WTC11 (cell line): ENCODE results near the gene CA10. TPM values are rescaled to one million over a fixed set of nuclear protein-coding genes. Genes with fewer than 3 reads are reported as not detected.

Source experiments
- ATAC-seq: fragments of 200-7000 bp; cut with Tn5 transposase; 2 replicates; pipeline ENCODE4 v1.10.0; 2021; ENCODE audit warnings: mild to moderate bottlenecking, moderate library complexity
- CTCF ChIA-PET: fragments of 300-600 bp; sonication (Branson Sonifier 250); formaldehyde crosslinking; loops from one replicate; lab custom pipeline; 2021; ENCODE audit warnings: antibody characterized with exemption; lab: Charles Lee
- POLR2A ChIA-PET: fragments of 350-600 bp; sonication (Branson Sonifier 250); formaldehyde crosslinking; loops from one replicate; lab custom pipeline; 2021; ENCODE audit warnings: antibody characterized with exemption; lab: Charles Lee
- DNase-seq: peaks from one replicate; pipeline ENCODE4 v3.0.0; 2021; ENCODE audit warnings: low spot score
- H3K27ac Mint-ChIP-seq: 2 replicates; pipeline ENCODE4 v1.8.0; 2021; ENCODE audit warnings: mixed read lengths
- H3K27me3 Mint-ChIP-seq: 2 replicates; pipeline ENCODE4 v1.8.0; 2021; ENCODE audit warnings: low read depth, mild to moderate bottlenecking, moderate library complexity, mixed read lengths
- H3K36me3 Mint-ChIP-seq: 2 replicates; pipeline ENCODE4 v1.8.0; 2021; ENCODE audit warnings: mixed read lengths
- H3K4me1 Mint-ChIP-seq: 2 replicates; pipeline ENCODE4 v1.8.0; 2022; ENCODE audit warnings: mixed read lengths
- H3K4me3 Mint-ChIP-seq: 2 replicates; pipeline ENCODE4 v1.8.0; 2021; ENCODE audit warnings: mild to moderate bottlenecking, moderate library complexity, mixed read lengths
- H3K9me3 Mint-ChIP-seq: 2 replicates; pipeline ENCODE4 v1.8.0; 2021; ENCODE audit warnings: mixed read lengths
- ATF1 ChIP-seq: sonication (generic); formaldehyde crosslinking; IDR thresholded peaks from 2 replicates; pipeline ENCODE4 v1.8.1; 2023; ENCODE audit warnings: mild to moderate bottlenecking, moderate library complexity, missing genetic modification reagents
- GABPB1 ChIP-seq: sonication (generic); formaldehyde crosslinking; IDR thresholded peaks from 2 replicates; pipeline ENCODE4 v1.8.1; 2023; ENCODE audit warnings: mild to moderate bottlenecking, missing genetic modification reagents
- GTF2I ChIP-seq: fragments of 250-450 bp; sonication (Bioruptor Pico); conservative IDR thresholded peaks from 2 replicates; pipeline ENCODE4 v1.4.0; 2021; ENCODE audit warnings: mild to moderate bottlenecking
- KAT7 ChIP-seq: sonication (generic); formaldehyde crosslinking; IDR thresholded peaks from 2 replicates; pipeline ENCODE4 v1.8.1; 2023; ENCODE audit warnings: missing genetic modification reagents, mild to moderate bottlenecking, borderline replicate concordance
- TCF7 ChIP-seq: sonication (generic); formaldehyde crosslinking; IDR thresholded peaks from 2 replicates; pipeline ENCODE4 v1.8.0; 2022; ENCODE audit warnings: mild to moderate bottlenecking, low read depth, missing genetic modification reagents, moderate library complexity
- TEAD1 ChIP-seq: sonication (generic); formaldehyde crosslinking; IDR thresholded peaks from 2 replicates; pipeline ENCODE4 v1.8.0; 2022; ENCODE audit warnings: mild to moderate bottlenecking, missing genetic modification reagents
- TEAD4 ChIP-seq: sonication (generic); formaldehyde crosslinking; IDR thresholded peaks from 2 replicates; pipeline ENCODE4 v1.8.0; 2022; ENCODE audit warnings: mild to moderate bottlenecking, missing genetic modification reagents
- total RNA-seq: library from RNA; stranded (reverse); gene quantifications from 3 replicates; pipeline ENCODE4 v1.2.3, GENCODE V29; 2021
- TF ChIP-seq, protein P1 (sequence below): sonication (generic); formaldehyde crosslinking; IDR thresholded peaks from 2 replicates; pipeline ENCODE4 v1.8.1; 2022; ENCODE audit warnings: missing genetic modification reagents, borderline replicate concordance
- TF ChIP-seq, protein P2 (sequence below): sonication (generic); formaldehyde crosslinking; IDR thresholded peaks from 2 replicates; pipeline ENCODE4 v1.8.0; 2022; ENCODE audit warnings: missing genetic modification reagents
- TF ChIP-seq, protein P3 (sequence below): fragments of 250-450 bp; sonication (Bioruptor Pico); conservative IDR thresholded peaks from 2 replicates; pipeline ENCODE4 v1.9.0; 2021; ENCODE audit warnings: mild to moderate bottlenecking
- TF ChIP-seq, protein P4 (sequence below): sonication (generic); formaldehyde crosslinking; IDR thresholded peaks from 2 replicates; pipeline ENCODE4 v1.8.0; 2023; ENCODE audit warnings: mild to moderate bottlenecking, missing genetic modification reagents
- TF ChIP-seq, protein P5 (sequence below): fragments of 250-450 bp; sonication (Bioruptor Pico); IDR thresholded peaks from 2 replicates; pipeline ENCODE4 v1.9.0; 2021; ENCODE audit warnings: mild to moderate bottlenecking, borderline replicate concordance
- TF ChIP-seq, protein P6 (sequence below): fragments of 250-450 bp; sonication (Bioruptor Pico); IDR thresholded peaks from 2 replicates; pipeline ENCODE4 v1.8.0; 2021; ENCODE audit warnings: mild to moderate bottlenecking
- TF ChIP-seq, protein P7 (sequence below): sonication (generic); formaldehyde crosslinking; IDR thresholded peaks from 2 replicates; pipeline ENCODE4 v1.8.0; 2022; ENCODE audit warnings: mild to moderate bottlenecking, missing genetic modification reagents
- TF ChIP-seq, protein P8 (sequence below): sonication (generic); formaldehyde crosslinking; IDR thresholded peaks from 2 replicates; pipeline ENCODE4 v1.8.0; 2023; ENCODE audit warnings: missing genetic modification reagents
- TF ChIP-seq, protein P9 (sequence below): sonication (generic); formaldehyde crosslinking; IDR thresholded peaks from 2 replicates; pipeline ENCODE4 v1.8.1; 2023; ENCODE audit warnings: mild to moderate bottlenecking, missing genetic modification reagents, moderate library complexity
- TF ChIP-seq, protein P10 (sequence below): fragments of 250-450 bp; sonication (Bioruptor Pico); IDR thresholded peaks from 2 replicates; pipeline ENCODE4 v1.9.0; 2021; ENCODE audit warnings: mild to moderate bottlenecking

The CA10 gene
- total RNA-seq, 1 experiment from 2014 or later: 0.90 TPM

DNA sequence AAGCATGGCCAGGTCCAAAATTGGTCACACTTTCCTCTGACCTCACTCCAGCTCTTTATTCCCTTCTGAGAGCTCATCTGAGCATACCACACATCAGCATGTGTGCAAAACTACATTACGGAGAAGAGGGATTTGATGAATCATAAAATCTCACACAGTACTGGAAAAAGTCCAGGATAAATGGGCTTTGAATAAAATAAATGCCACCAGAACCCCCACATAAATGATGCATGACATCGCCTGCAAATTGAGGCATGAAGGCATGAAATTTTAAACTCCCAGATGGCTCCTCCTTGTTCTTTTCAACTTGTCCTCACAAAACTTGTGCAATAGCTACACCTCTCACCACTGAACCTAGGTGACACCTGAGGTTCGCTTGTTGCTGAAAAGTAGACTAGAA, 439.5 kb downstream of the CA10 start:
- ATAC-seq (no peak), DNase-seq (no peak)
- ChIA-PET POLR2A (no interaction called here), CTCF (interaction anchor here (1.1 kb wide), 1 partner anchor 15 kb away, joined by 5 read pairs; no protein-coding TSS in a partner anchor)
- Mint-ChIP-seq H3K4me3 (no peak overlapping the region), H3K27ac (no peak overlapping the region), H3K27me3 (peaks cover 2% of the 10 kb centered on the region; the same call in 1 of the 2 replicates), H3K9me3 (peaks cover 46% of the 10 kb centered on the region), H3K36me3 (peaks cover 3% of the 10 kb centered on the region; the same call in 1 of the 2 replicates), H3K4me1 (no peaks in the 10 kb centered on the region)
- TF ChIP-seq, protein P1, sequence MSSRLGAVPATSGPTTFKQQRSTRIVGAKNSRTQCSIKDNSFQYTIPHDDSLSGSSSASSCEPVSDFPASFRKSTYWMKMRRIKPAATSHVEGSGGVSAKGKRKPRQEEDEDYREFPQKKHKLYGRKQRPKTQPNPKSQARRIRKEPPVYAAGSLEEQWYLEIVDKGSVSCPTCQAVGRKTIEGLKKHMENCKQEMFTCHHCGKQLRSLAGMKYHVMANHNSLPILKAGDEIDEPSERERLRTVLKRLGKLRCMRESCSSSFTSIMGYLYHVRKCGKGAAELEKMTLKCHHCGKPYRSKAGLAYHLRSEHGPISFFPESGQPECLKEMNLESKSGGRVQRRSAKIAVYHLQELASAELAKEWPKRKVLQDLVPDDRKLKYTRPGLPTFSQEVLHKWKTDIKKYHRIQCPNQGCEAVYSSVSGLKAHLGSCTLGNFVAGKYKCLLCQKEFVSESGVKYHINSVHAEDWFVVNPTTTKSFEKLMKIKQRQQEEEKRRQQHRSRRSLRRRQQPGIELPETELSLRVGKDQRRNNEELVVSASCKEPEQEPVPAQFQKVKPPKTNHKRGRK (CRISPR knock-in tag): no peak
- TF ChIP-seq TCF7 (no peak), GTF2I (no peak), TEAD4 (no peak), GABPB1 (CRISPR knock-in tag) (no peak), TEAD1 (CRISPR knock-in tag) (no peak), KAT7 (CRISPR knock-in tag) (no peak), ATF1 (CRISPR knock-in tag) (no peak)
- TF ChIP-seq, protein P2, sequence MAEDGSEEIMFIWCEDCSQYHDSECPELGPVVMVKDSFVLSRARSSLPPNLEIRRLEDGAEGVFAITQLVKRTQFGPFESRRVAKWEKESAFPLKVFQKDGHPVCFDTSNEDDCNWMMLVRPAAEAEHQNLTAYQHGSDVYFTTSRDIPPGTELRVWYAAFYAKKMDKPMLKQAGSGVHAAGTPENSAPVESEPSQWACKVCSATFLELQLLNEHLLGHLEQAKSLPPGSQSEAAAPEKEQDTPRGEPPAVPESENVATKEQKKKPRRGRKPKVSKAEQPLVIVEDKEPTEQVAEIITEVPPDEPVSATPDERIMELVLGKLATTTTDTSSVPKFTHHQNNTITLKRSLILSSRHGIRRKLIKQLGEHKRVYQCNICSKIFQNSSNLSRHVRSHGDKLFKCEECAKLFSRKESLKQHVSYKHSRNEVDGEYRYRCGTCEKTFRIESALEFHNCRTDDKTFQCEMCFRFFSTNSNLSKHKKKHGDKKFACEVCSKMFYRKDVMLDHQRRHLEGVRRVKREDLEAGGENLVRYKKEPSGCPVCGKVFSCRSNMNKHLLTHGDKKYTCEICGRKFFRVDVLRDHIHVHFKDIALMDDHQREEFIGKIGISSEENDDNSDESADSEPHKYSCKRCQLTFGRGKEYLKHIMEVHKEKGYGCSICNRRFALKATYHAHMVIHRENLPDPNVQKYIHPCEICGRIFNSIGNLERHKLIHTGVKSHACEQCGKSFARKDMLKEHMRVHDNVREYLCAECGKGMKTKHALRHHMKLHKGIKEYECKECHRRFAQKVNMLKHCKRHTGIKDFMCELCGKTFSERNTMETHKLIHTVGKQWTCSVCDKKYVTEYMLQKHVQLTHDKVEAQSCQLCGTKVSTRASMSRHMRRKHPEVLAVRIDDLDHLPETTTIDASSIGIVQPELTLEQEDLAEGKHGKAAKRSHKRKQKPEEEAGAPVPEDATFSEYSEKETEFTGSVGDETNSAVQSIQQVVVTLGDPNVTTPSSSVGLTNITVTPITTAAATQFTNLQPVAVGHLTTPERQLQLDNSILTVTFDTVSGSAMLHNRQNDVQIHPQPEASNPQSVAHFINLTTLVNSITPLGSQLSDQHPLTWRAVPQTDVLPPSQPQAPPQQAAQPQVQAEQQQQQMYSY: no peak
- TF ChIP-seq, protein P3, sequence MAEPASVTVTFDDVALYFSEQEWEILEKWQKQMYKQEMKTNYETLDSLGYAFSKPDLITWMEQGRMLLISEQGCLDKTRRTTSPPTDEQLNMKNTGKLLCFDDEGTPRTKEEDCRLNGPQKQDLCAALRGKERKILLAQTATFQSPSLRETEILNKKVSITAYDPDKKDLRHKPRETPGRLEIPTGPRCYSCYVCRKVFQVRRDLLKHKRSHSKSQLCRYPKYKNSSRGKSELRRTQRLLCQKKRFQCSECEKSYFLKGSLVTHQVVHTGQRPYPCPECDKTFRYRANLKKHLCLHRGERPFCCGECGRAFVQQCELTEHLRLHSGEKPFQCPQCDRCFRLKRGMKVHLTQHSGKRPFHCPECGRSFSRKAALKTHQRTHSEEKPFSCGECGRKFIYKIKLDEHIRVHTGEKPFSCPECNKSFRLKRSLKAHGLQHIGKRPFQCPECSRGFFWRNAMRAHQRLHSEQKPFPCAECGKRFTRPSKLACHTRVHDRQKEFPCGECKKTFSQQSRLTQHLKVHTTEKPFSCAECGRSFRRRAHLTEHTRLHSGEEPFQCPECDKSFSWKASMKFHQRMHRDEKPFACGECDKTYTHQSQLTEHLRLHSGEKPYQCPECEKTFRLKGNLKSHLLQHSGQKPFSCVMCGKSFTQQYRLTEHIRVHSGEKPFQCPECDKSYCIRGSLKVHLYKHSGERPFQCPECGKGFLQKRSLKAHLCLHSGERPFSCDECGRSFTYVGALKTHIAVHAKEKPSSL (CRISPR knock-in tag): no peak
- TF ChIP-seq, protein P4, sequence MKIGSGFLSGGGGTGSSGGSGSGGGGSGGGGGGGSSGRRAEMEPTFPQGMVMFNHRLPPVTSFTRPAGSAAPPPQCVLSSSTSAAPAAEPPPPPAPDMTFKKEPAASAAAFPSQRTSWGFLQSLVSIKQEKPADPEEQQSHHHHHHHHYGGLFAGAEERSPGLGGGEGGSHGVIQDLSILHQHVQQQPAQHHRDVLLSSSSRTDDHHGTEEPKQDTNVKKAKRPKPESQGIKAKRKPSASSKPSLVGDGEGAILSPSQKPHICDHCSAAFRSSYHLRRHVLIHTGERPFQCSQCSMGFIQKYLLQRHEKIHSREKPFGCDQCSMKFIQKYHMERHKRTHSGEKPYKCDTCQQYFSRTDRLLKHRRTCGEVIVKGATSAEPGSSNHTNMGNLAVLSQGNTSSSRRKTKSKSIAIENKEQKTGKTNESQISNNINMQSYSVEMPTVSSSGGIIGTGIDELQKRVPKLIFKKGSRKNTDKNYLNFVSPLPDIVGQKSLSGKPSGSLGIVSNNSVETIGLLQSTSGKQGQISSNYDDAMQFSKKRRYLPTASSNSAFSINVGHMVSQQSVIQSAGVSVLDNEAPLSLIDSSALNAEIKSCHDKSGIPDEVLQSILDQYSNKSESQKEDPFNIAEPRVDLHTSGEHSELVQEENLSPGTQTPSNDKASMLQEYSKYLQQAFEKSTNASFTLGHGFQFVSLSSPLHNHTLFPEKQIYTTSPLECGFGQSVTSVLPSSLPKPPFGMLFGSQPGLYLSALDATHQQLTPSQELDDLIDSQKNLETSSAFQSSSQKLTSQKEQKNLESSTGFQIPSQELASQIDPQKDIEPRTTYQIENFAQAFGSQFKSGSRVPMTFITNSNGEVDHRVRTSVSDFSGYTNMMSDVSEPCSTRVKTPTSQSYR: no peak
- TF ChIP-seq, protein P5, sequence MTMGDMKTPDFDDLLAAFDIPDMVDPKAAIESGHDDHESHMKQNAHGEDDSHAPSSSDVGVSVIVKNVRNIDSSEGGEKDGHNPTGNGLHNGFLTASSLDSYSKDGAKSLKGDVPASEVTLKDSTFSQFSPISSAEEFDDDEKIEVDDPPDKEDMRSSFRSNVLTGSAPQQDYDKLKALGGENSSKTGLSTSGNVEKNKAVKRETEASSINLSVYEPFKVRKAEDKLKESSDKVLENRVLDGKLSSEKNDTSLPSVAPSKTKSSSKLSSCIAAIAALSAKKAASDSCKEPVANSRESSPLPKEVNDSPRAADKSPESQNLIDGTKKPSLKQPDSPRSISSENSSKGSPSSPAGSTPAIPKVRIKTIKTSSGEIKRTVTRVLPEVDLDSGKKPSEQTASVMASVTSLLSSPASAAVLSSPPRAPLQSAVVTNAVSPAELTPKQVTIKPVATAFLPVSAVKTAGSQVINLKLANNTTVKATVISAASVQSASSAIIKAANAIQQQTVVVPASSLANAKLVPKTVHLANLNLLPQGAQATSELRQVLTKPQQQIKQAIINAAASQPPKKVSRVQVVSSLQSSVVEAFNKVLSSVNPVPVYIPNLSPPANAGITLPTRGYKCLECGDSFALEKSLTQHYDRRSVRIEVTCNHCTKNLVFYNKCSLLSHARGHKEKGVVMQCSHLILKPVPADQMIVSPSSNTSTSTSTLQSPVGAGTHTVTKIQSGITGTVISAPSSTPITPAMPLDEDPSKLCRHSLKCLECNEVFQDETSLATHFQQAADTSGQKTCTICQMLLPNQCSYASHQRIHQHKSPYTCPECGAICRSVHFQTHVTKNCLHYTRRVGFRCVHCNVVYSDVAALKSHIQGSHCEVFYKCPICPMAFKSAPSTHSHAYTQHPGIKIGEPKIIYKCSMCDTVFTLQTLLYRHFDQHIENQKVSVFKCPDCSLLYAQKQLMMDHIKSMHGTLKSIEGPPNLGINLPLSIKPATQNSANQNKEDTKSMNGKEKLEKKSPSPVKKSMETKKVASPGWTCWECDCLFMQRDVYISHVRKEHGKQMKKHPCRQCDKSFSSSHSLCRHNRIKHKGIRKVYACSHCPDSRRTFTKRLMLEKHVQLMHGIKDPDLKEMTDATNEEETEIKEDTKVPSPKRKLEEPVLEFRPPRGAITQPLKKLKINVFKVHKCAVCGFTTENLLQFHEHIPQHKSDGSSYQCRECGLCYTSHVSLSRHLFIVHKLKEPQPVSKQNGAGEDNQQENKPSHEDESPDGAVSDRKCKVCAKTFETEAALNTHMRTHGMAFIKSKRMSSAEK: no peak
- TF ChIP-seq, protein P6, sequence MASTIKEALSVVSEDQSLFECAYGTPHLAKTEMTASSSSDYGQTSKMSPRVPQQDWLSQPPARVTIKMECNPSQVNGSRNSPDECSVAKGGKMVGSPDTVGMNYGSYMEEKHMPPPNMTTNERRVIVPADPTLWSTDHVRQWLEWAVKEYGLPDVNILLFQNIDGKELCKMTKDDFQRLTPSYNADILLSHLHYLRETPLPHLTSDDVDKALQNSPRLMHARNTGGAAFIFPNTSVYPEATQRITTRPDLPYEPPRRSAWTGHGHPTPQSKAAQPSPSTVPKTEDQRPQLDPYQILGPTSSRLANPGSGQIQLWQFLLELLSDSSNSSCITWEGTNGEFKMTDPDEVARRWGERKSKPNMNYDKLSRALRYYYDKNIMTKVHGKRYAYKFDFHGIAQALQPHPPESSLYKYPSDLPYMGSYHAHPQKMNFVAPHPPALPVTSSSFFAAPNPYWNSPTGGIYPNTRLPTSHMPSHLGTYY (CRISPR knock-in tag): no peak
- TF ChIP-seq, protein P7, sequence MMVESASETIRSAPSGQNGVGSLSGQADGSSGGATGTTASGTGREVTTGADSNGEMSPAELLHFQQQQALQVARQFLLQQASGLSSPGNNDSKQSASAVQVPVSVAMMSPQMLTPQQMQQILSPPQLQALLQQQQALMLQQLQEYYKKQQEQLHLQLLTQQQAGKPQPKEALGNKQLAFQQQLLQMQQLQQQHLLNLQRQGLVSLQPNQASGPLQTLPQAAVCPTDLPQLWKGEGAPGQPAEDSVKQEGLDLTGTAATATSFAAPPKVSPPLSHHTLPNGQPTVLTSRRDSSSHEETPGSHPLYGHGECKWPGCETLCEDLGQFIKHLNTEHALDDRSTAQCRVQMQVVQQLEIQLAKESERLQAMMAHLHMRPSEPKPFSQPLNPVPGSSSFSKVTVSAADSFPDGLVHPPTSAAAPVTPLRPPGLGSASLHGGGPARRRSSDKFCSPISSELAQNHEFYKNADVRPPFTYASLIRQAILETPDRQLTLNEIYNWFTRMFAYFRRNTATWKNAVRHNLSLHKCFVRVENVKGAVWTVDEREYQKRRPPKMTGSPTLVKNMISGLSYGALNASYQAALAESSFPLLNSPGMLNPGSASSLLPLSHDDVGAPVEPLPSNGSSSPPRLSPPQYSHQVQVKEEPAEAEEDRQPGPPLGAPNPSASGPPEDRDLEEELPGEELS (CRISPR knock-in tag): no peak
- TF ChIP-seq, protein P8, sequence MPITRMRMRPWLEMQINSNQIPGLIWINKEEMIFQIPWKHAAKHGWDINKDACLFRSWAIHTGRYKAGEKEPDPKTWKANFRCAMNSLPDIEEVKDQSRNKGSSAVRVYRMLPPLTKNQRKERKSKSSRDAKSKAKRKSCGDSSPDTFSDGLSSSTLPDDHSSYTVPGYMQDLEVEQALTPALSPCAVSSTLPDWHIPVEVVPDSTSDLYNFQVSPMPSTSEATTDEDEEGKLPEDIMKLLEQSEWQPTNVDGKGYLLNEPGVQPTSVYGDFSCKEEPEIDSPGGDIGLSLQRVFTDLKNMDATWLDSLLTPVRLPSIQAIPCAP: no peak
- TF ChIP-seq, protein P9, sequence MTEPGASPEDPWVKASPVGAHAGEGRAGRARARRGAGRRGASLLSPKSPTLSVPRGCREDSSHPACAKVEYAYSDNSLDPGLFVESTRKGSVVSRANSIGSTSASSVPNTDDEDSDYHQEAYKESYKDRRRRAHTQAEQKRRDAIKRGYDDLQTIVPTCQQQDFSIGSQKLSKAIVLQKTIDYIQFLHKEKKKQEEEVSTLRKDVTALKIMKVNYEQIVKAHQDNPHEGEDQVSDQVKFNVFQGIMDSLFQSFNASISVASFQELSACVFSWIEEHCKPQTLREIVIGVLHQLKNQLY (CRISPR knock-in tag): no peak
- TF ChIP-seq, protein P10, sequence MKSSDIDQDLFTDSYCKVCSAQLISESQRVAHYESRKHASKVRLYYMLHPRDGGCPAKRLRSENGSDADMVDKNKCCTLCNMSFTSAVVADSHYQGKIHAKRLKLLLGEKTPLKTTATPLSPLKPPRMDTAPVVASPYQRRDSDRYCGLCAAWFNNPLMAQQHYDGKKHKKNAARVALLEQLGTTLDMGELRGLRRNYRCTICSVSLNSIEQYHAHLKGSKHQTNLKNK: no peak
